ENCODE data around the gene PDIA2.

DNA sequence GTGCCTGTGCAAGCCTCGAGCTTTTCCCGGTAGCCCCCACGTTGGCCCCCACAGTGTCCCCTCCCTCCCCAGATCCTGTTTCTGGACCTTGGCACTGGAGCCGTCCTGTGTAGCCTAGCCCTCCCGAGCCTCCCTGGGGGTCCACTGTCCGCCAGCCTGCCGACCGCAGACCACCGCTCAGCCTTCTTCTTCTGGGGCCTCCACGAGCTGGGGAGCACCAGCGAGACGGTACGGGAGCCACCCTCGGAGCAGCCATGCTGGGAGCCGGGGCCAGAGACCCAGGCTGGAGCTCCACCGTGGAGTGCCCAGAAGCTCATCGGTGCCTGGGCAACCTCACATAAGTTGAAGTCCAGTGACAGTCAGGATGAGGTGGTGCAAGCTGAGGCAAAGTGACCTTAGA lies 19.0 kb upstream of the PDIA2 start:
- TF ChIP-seq POLR2A (IDR thresholded peaks at IDR 0.05; ENCODE audit: low read depth, low read length), result no peak
- no peak for TF ChIP-seq POLR2AphosphoS5 (IDR thresholded peaks at IDR 0.05; ENCODE audit: low read depth, low read length)
- no peak for TF ChIP-seq TAF1 (IDR thresholded peaks at IDR 0.05; ENCODE audit: borderline replicate concordance, low read depth, low read length)
